GM19463 (cell line): ENCODE measurements around the gene ERLIN1.

Source experiments
- ATAC-seq: cut with Tn5 transposase; IDR thresholded peaks from one replicate; pipeline ENCODE4 v1.9.1; 2021; ENCODE audit warnings: mild to moderate bottlenecking, moderate library complexity; ENCODE audit not compliant: unreplicated experiment

Gene ERLIN1

GRCh38 chr10:100173035-100173434 lies 12.8 kb downstream of the ERLIN1 start:
- no peak for ATAC-seq

- no peak for ATAC-seq
Observed at GRCh38 chr10:100172349-100172748, 13.5 kb downstream of the ERLIN1 start.

GRCh38 chr10:100168313-100168643 lies 17.6 kb downstream of the ERLIN1 start:
- ATAC-seq: no peak

- ATAC-seq: no peak
Observed at GRCh38 chr10:100167553-100168312, 18.1 kb downstream of the ERLIN1 start.

GRCh38 chr10:100163704-100164621 lies 21.9 kb downstream of the ERLIN1 start:
- ATAC-seq: no peak

- no peak for ATAC-seq
Observed at GRCh38 chr10:100162696-100163095, 23.1 kb downstream of the ERLIN1 start.

- ATAC-seq: peak; percentile 96
Observed at GRCh38 chr10:100158044-100158805, 27.6 kb downstream of the ERLIN1 start.

- ATAC-seq: no peak
Observed at GRCh38 chr10:100157156-100157555, 28.7 kb downstream of the ERLIN1 start.

GRCh38 chr10:100155936-100156335 lies 29.9 kb downstream of the ERLIN1 start:
- ATAC-seq: no peak

GRCh38 chr10:100154666-100155065 lies 31.2 kb downstream of the ERLIN1 start:
- no peak for ATAC-seq

- no peak for ATAC-seq
Observed at GRCh38 chr10:100153239-100153825, 32.5 kb downstream of the ERLIN1 start.

- no peak for ATAC-seq
Observed at GRCh38 chr10:100151723-100152300, 34.0 kb downstream of the ERLIN1 start.

GRCh38 chr10:100148353-100149211 lies 37.2 kb downstream of the ERLIN1 start:
- peak; percentile 71 for ATAC-seq

GRCh38 chr10:100146875-100147650 lies 38.8 kb downstream of the ERLIN1 start:
- no peak for ATAC-seq

- no peak for ATAC-seq
Observed at GRCh38 chr10:100146398-100146797, 39.4 kb downstream of the ERLIN1 start.

- ATAC-seq: no peak
Observed at GRCh38 chr10:100143756-100144155, 42.1 kb downstream of the ERLIN1 start.

- ATAC-seq: no peak
Observed at GRCh38 chr10:100141446-100142087, 44.3 kb downstream of the ERLIN1 start.

GRCh38 chr10:100140070-100140469 lies 45.8 kb downstream of the ERLIN1 start:
- no peak for ATAC-seq
